RPMI8226 (cell line): ENCODE measurements around the gene BMP6.

Experiments used
- DNase-seq: peaks from one replicate; pipeline ENCODE4 v3.0.0-alpha.2; 2015

BMP6 gene

GRCh38 chr6:7725849-7726415, at the start of gene BMP6:
Gene BMP6 (plus strand): TSS chr6:7726099. CDS start chr6:7726956, 857 bp downstream.
- DNase-seq, result peak; percentile 95

- DNase-seq, result no peak
Observed at GRCh38 chr6:7677229-7677628, 48.7 kb upstream of the BMP6 start.

- DNase-seq, result no peak
Observed at GRCh38 chr6:7680393-7681075, 45.4 kb upstream of the BMP6 start.

- DNase-seq, result no peak
Observed at GRCh38 chr6:7681449-7681848, 44.5 kb upstream of the BMP6 start.

GRCh38 chr6:7684076-7684475, 41.8 kb upstream of the BMP6 start:
- DNase-seq, result no peak

- DNase-seq, result no peak
Observed at GRCh38 chr6:7684843-7685242, 41.1 kb upstream of the BMP6 start.

GRCh38 chr6:7685276-7685675, 40.6 kb upstream of the BMP6 start:
- DNase-seq, result no peak

GRCh38 chr6:7687145-7688111, 38.5 kb upstream of the BMP6 start:
- DNase-seq, result no peak

- DNase-seq, result no peak
Observed at GRCh38 chr6:7691021-7691420, 34.9 kb upstream of the BMP6 start.

- DNase-seq, result no peak
Observed at GRCh38 chr6:7691675-7692452, 34.0 kb upstream of the BMP6 start.

GRCh38 chr6:7692453-7692784, 33.5 kb upstream of the BMP6 start:
- DNase-seq, result no peak

- DNase-seq, result no peak
Observed at GRCh38 chr6:7693827-7694226, 32.1 kb upstream of the BMP6 start.

GRCh38 chr6:7696061-7696460, 29.8 kb upstream of the BMP6 start:
- DNase-seq, result no peak

- DNase-seq, result no peak
Observed at GRCh38 chr6:7697432-7697819, 28.5 kb upstream of the BMP6 start.

- no peak for DNase-seq
Observed at GRCh38 chr6:7697820-7698623, 27.9 kb upstream of the BMP6 start.

- DNase-seq, result no peak
Observed at GRCh38 chr6:7701212-7701834, 24.6 kb upstream of the BMP6 start.

- no peak for DNase-seq
Observed at GRCh38 chr6:7703148-7703680, 22.7 kb upstream of the BMP6 start.

- no peak for DNase-seq
Observed at GRCh38 chr6:7705483-7705882, 20.4 kb upstream of the BMP6 start.

GRCh38 chr6:7706269-7706668, 19.6 kb upstream of the BMP6 start:
- DNase-seq, result peak; percentile 26

GRCh38 chr6:7707787-7708186, 18.1 kb upstream of the BMP6 start:
- DNase-seq, result no peak

- DNase-seq, result no peak
Observed at GRCh38 chr6:7719364-7719850, 6.5 kb upstream of the BMP6 start.
